HEK293T (cell line): ENCODE measurements around the gene WDR93.

Source experiments
- CTCF ChIA-PET: fragments of 350-600 bp; formaldehyde crosslinking; extraction: SDS; loops from one replicate; lab custom pipeline; 2021; ENCODE audit warnings: antibody characterized with exemption, inconsistent platforms; lab: Yijun Ruan, JAX
- POLR2A ChIA-PET: fragments of 350-600 bp; formaldehyde crosslinking; extraction: SDS; loops from one replicate; lab custom pipeline; 2020; ENCODE audit warnings: antibody characterized with exemption, inconsistent platforms; lab: Yijun Ruan, JAX
- DNase-seq: peaks from one replicate; pipeline ENCODE4 v3.0.0; 2012; ENCODE audit warnings: mixed read lengths; ENCODE audit errors: extremely low spot score
- ARNT ChIP-seq: fragments of 450-650 bp; IDR thresholded peaks from 2 replicates; pipeline ENCODE4 v1.6.1; 2017; ENCODE audit warnings: mild to moderate bottlenecking
- BHLHE40 ChIP-seq: fragments of 450-650 bp; IDR thresholded peaks from 2 replicates; pipeline ENCODE4 v1.6.1; 2016; ENCODE audit warnings: mild to moderate bottlenecking, moderate library complexity, borderline replicate concordance
- CTBP1 ChIP-seq: fragments of 450-650 bp; IDR thresholded peaks from 2 replicates; pipeline ENCODE4 v1.6.1; 2016; ENCODE audit warnings: borderline replicate concordance
- ELF4 ChIP-seq: fragments of 450-650 bp; IDR thresholded peaks from 2 replicates; pipeline ENCODE4 v1.6.1; 2017; ENCODE audit warnings: antibody characterized with exemption
- FOXA1 ChIP-seq: fragments of 450-650 bp; IDR thresholded peaks from 2 replicates; pipeline ENCODE4 v1.6.1; 2016; ENCODE audit warnings: mild to moderate bottlenecking
- FOXK2 ChIP-seq: fragments of 450-650 bp; IDR thresholded peaks from 2 replicates; pipeline ENCODE4 v1.6.1; 2016; ENCODE audit warnings: mild to moderate bottlenecking
- FOXM1 ChIP-seq: fragments of 450-650 bp; IDR thresholded peaks from 2 replicates; pipeline ENCODE4 v1.6.1; 2017; ENCODE audit warnings: mild to moderate bottlenecking, borderline replicate concordance
- HDGF ChIP-seq: fragments of 450-650 bp; IDR thresholded peaks from 2 replicates; pipeline ENCODE4 v1.6.1; 2017; ENCODE audit warnings: antibody characterized with exemption, borderline replicate concordance
- L3MBTL2 ChIP-seq: fragments of 450-650 bp; conservative IDR thresholded peaks from 2 replicates; pipeline ENCODE4 v1.6.1; 2016; ENCODE audit warnings: mild to moderate bottlenecking
- LEF1 ChIP-seq: fragments of 450-650 bp; IDR thresholded peaks from 2 replicates; pipeline ENCODE4 v1.6.1; 2017; ENCODE audit warnings: mild to moderate bottlenecking, borderline replicate concordance
- NFRKB ChIP-seq: fragments of 450-650 bp; IDR thresholded peaks from 2 replicates; pipeline ENCODE4 v1.6.1; 2016; ENCODE audit warnings: mild to moderate bottlenecking, moderate library complexity
- SP1 ChIP-seq: fragments of 450-650 bp; IDR thresholded peaks from 2 replicates; pipeline ENCODE4 v1.6.1; 2017
- SUZ12 ChIP-seq: fragments of 450-650 bp; IDR thresholded peaks from 2 replicates; pipeline ENCODE4 v1.6.1; 2016; ENCODE audit warnings: mild to moderate bottlenecking
- TARDBP ChIP-seq: fragments of 450-650 bp; IDR thresholded peaks from 2 replicates; pipeline ENCODE4 v1.6.1; 2016
- ZNF384 ChIP-seq: fragments of 450-650 bp; IDR thresholded peaks from 2 replicates; pipeline ENCODE4 v1.6.1; 2016
- TF ChIP-seq, protein P1 (sequence below): fragments of 450-650 bp; IDR thresholded peaks from 2 replicates; pipeline ENCODE4 v1.6.1; 2016

WDR93 gene

DNA sequence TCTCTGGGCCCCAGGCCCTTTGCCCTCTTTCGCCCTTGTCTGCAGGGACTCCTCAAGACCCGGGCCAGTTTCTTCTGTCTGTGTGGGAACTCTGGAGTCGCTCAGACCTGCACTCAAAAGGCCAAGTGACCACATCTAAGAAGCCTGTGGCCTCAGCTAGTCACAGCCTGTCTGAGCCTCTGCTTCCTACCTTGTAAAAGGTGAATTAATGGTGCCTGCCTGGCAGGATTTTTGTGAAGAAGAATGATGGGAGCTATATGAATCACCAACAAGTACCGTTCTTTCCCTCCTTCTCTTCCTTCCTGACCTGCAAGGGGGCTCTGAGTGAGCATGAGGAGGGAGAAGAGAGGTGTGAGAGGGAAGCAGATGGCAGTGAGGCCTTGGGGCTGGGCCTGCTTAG, 18.9 kb upstream of the WDR93 start:
- no peak for DNase-seq
- POLR2A ChIA-PET: interaction anchor here (1.4 kb wide), 1 partner anchor 24 kb away, joined by 3 read pairs; no protein-coding TSS in a partner anchor

DNA sequence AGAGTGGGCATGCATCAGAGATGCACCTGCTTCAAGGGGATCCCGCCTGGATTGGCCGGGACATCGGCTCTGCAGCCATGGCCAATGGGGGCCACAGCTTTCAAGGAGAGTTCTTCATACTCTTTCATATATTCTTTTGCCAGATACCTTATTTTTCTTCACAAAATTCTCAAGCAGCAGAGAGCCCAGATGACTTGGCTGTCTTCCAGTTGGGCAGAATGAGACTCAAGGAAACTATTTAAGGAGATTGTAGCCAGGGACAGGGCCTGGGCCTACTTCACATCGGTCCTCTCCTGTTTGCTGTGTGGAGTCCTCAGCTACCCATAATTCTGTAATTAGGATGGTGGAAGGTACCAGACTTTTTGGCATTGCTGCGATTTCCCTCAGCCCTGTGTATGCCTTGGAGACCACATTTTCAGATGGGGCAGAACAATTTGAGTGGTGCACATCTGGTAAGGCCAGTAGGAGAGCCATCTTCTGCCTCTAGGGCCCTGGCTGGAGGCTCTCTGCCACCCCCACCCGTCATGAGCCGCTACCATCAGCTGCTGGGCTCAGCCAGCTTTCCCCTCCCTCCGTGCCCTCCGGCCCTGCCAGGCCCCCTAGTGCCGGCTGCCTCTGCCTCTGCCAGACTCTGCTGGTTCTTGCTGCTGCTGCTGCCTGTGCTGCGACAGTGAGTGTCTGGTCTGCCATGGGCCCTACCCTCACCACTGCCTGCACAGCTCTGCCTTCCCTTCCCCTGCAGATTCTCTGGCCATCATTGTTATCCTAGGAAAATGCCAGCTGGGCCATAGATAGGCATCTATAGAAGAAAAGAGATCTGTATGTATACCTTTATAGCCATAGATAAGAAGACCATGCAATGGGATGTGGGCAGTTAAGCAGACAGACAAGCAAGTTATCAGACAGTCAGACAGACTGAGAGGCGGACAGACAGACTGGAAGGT, 18.1 kb upstream of the WDR93 start:
- DNase-seq: no peak
- POLR2A ChIA-PET: interaction anchor here (1.0 to 1.4 kb wide), 3 partner anchors 10 to 68 kb away, joined by 3 to 4 read pairs (median 4); no protein-coding TSS in a partner anchor
- CTCF ChIA-PET: interaction anchor here (0.6 to 2.4 kb wide), 7 partner anchors 8 to 202 kb away, joined by 3 to 17 read pairs (median 6); no protein-coding TSS in a partner anchor
- TF ChIP-seq BHLHE40: no peak
- no peak for TF ChIP-seq ZNF384
- TF ChIP-seq SUZ12: no peak
- no peak for TF ChIP-seq LEF1
- TF ChIP-seq SP1: no peak
- TF ChIP-seq NFRKB: no peak
- TF ChIP-seq, protein P1, sequence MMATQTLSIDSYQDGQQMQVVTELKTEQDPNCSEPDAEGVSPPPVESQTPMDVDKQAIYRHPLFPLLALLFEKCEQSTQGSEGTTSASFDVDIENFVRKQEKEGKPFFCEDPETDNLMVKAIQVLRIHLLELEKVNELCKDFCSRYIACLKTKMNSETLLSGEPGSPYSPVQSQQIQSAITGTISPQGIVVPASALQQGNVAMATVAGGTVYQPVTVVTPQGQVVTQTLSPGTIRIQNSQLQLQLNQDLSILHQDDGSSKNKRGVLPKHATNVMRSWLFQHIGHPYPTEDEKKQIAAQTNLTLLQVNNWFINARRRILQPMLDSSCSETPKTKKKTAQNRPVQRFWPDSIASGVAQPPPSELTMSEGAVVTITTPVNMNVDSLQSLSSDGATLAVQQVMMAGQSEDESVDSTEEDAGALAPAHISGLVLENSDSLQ: no peak
- no peak for TF ChIP-seq HDGF
- no peak for TF ChIP-seq FOXK2
- TF ChIP-seq FOXA1: no peak
- no peak for TF ChIP-seq L3MBTL2
- TF ChIP-seq FOXM1: no peak
- TF ChIP-seq CTBP1: no peak
- no peak for TF ChIP-seq TARDBP
- no peak for TF ChIP-seq ELF4
- TF ChIP-seq ARNT: no peak

More for the DNA sequence above, 18.9 kb upstream of the WDR93 start:
- CTCF ChIA-PET: interaction anchor here (2.2 to 2.4 kb wide), 2 partner anchors 10 to 14 kb away, joined by 11 to 17 read pairs; no protein-coding TSS in a partner anchor
- TF ChIP-seq NFRKB (no peak), ARNT (no peak), CTBP1 (no peak), SUZ12 (no peak), TARDBP (no peak), FOXK2 (no peak), LEF1 (no peak), ELF4 (no peak), FOXA1 (no peak), SP1 (no peak), FOXM1 (no peak)

DNA sequence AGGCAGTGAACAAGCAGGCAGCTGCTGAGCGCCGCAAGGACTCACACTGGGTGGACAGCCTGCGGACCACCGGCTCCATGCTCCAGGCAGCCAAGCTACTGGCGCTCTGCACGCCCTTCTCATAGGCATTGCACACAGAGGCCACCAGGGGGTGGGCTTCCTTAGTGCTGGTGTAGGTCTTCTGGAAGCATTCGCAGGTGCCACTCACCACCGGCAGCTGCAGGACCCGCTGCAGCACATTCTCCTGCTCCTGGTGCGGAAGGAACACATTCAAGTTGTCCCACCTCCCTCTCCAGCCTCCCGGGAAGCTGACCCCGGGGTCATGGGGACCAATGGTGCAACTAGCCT, 17.5 kb upstream of the WDR93 start:
- POLR2A ChIA-PET: interaction anchor here (1.0 kb wide), 2 partner anchors 10 to 67 kb away, joined by 4 read pairs; no protein-coding TSS in a partner anchor
- no peak for TF ChIP-seq SUZ12
- TF ChIP-seq, protein P1: peak; percentile 73
- CTCF ChIA-PET: interaction anchor here (0.6 to 2.4 kb wide), 7 partner anchors 9 to 202 kb away, joined by 3 to 17 read pairs (median 6); no protein-coding TSS in a partner anchor
- peak; percentile 87 for DNase-seq

DNA sequence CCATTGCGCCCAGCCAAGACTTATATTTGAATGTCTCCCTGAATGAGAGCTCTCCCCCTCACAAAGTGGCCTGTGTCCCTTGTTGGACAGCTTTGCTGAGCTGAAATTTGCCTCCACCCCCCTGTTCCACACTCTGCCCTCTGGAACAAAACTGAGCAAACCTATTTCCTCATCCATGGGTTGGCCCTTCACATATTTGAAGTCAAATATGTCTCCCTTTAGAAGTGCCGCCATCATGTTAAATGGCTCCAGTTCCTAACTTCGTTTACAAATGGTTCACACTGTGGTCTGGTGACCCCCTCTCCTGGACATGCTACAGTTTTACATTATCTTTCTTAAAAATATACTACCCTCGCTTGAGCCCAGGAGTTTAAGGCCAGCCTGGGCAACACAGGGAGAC, 16.1 kb upstream of the WDR93 start:
- DNase-seq: no peak
- POLR2A ChIA-PET: interaction anchor here (0.9 to 1.0 kb wide), 2 partner anchors 8 to 11 kb away, joined by 3 read pairs; no protein-coding TSS in a partner anchor
- CTCF ChIA-PET: interaction anchor here (0.7 to 2.1 kb wide), 3 partner anchors 10 to 127 kb away, joined by 3 to 7 read pairs (median 4); no protein-coding TSS in a partner anchor
- TF ChIP-seq ZNF384 (no peak), FOXA1 (no peak), SP1 (no peak), HDGF (no peak)

DNA sequence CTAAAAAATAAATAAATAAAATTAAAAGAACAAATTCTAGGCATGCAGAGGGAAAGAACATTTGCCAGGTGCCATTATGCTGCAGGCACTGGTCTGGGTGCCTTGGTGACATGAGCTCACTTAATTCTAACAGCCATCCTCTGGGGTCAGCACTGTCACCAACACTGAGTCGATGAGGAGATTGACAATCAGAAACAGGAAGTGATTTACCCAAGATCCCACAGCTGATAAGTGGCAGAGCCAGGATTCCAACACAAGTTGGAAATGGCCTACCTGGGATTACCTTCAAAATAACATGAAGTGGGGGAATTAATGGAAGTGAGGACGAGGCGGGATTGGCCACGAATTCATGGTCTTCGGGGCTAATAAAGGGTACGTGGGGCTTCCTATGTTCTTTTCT, 15.0 kb upstream of the WDR93 start:
- CTCF ChIA-PET: no interaction called here

More for the DNA sequence above, 15.0 kb upstream of the WDR93 start:
- TF ChIP-seq ARNT: no peak
- TF ChIP-seq NFRKB: no peak
- TF ChIP-seq ZNF384: no peak
- TF ChIP-seq, protein P1: no peak
- TF ChIP-seq FOXK2: no peak
- TF ChIP-seq SP1: no peak
- no peak for TF ChIP-seq SUZ12
- TF ChIP-seq FOXM1: no peak
- TF ChIP-seq CTBP1: no peak
- no peak for TF ChIP-seq TARDBP
- no peak for TF ChIP-seq BHLHE40
- no peak for TF ChIP-seq HDGF
- TF ChIP-seq L3MBTL2: no peak
- TF ChIP-seq ELF4: no peak
- no peak for TF ChIP-seq FOXA1
- no peak for TF ChIP-seq LEF1
- DNase-seq: no peak
- POLR2A ChIA-PET: interaction anchor here (0.6 to 1.0 kb wide), 2 partner anchors 10 kb away, joined by 3 read pairs; no protein-coding TSS in a partner anchor
